H1 (cell line): ENCODE measurements around the gene STX18. TPM values are rescaled to one million over a fixed set of nuclear protein-coding genes. Genes with fewer than 3 reads are reported as not detected.

Experiments
- ASH2L ChIP-seq: fragments of 200-600, 300-600 bp; sonication (generic); IDR thresholded peaks from one replicate; pipeline ENCODE4 v1.7.1; 2017; ENCODE audit warnings: low read length
- BACH1 ChIP-seq: IDR thresholded peaks from 2 replicates; pipeline ENCODE4 v1.6.1; 2012; ENCODE audit warnings: low read length, improper control_type of control experiment
- CREB1 ChIP-seq: IDR thresholded peaks from 2 replicates; pipeline ENCODE4 v1.6.1; 2012; ENCODE audit warnings: inconsistent platforms
- CTBP2 ChIP-seq: IDR thresholded peaks from 2 replicates; pipeline ENCODE4 v1.7.0; 2011; ENCODE audit warnings: borderline replicate concordance, mild to moderate bottlenecking, moderate library complexity, mixed read lengths, low read length; ENCODE audit not compliant: insufficient read depth, insufficient read length
- MAX ChIP-seq: IDR thresholded peaks from 2 replicates; pipeline ENCODE4 v1.6.1; 2012; ENCODE audit warnings: inconsistent platforms
- NANOG ChIP-seq: IDR thresholded peaks from 2 replicates; pipeline ENCODE4 v1.6.1; 2011; ENCODE audit warnings: low read length, low read depth, mild to moderate bottlenecking, inconsistent platforms; ENCODE audit not compliant: insufficient read depth, poor library complexity, severe bottlenecking
- RBBP5 ChIP-seq: IDR thresholded peaks from 2 replicates; pipeline ENCODE4 v1.7.1; 2012; ENCODE audit warnings: low read depth, mild to moderate bottlenecking, inconsistent platforms, low read length, moderate library complexity, borderline replicate concordance
- RFX5 ChIP-seq: IDR thresholded peaks from 2 replicates; pipeline ENCODE4 v1.6.1; 2011; ENCODE audit warnings: low read depth, low read length, improper control_type of control experiment, borderline replicate concordance
- RXRA ChIP-seq: IDR thresholded peaks from 2 replicates; pipeline ENCODE4 v1.6.1; 2011; ENCODE audit warnings: low read depth, mild to moderate bottlenecking, low read length, moderate library complexity; ENCODE audit not compliant: insufficient read depth
- SP1 ChIP-seq: IDR thresholded peaks from 2 replicates; pipeline ENCODE4 v1.6.1; 2011; ENCODE audit warnings: low read depth, low read length
- SP4 ChIP-seq: IDR thresholded peaks from 2 replicates; pipeline ENCODE4 v1.6.1; 2012; ENCODE audit warnings: low read length, inconsistent platforms
- SRF ChIP-seq: IDR thresholded peaks from 2 replicates; pipeline ENCODE4 v1.6.1; 2011; ENCODE audit warnings: mild to moderate bottlenecking, low read depth, low read length, moderate library complexity
- polyA plus RNA-seq, 7 experiments: library from polyadenylated mRNA; depleted of rRNA in 3 of 7; stranded (reverse) in 5 of 7; unstranded in 2 of 7; fragments of >200 nt in 5 of 7; fragments of 200-250 nt in 2 of 7; gene quantifications; 1 replicate in 5 of 7; 2 replicates in 1 of 7; 4 replicates in 1 of 7; pipeline versions ENCODE4 v1.2.1 to v1.2.3, GENCODE V29; 2011 to 2013; ENCODE audit warnings: missing spikeins in 2 of 7, mixed read lengths in 2 of 7
- total RNA-seq: library from RNA; stranded (reverse); fragmentation: NEBNext Ultra II Directional; extraction: Animal tissue kit (Norgen Biotek cat#: 25700); gene quantifications from 2 replicates; pipeline ENCODE4 v1.2.1, GENCODE V29; 2021

The STX18 gene
- total and polyA plus RNA-seq, 2 of the 8 experiments (the other 6 are each of a cell fraction or from before 2014, with no cell fraction given): 14.6 to 18.3 TPM

- TF ChIP-seq MAX (peak; percentile 62), CREB1 (peak; percentile 98), CTBP2 (peak; percentile 61), BACH1 (no peak), RFX5 (no peak), ASH2L (peak; percentile 98), SP1 (peak; percentile 81), NANOG (peak; percentile 15), SRF (peak; percentile 85), SP4 (peak; percentile 80; the same call in 1 of the 2 replicates), RXRA (peak; percentile 87), RBBP5 (peak; percentile 98)
These were observed at the start of gene STX18 (continued) for GRCh38 chr4:4541661-4542570.
